ENCODE results near the gene KRT14. TPM values are rescaled to one million over a fixed set of nuclear protein-coding genes. Genes with fewer than 3 reads are reported as not detected.
"Not testable (repeated sequence)": the region's sequence is repeated elsewhere in the genome, so short reads cannot be mapped to it uniquely, and the experiment has no call there.

Gene KRT14
- total RNA-seq, 2 experiments from 2014 or later: not detected

DNA sequence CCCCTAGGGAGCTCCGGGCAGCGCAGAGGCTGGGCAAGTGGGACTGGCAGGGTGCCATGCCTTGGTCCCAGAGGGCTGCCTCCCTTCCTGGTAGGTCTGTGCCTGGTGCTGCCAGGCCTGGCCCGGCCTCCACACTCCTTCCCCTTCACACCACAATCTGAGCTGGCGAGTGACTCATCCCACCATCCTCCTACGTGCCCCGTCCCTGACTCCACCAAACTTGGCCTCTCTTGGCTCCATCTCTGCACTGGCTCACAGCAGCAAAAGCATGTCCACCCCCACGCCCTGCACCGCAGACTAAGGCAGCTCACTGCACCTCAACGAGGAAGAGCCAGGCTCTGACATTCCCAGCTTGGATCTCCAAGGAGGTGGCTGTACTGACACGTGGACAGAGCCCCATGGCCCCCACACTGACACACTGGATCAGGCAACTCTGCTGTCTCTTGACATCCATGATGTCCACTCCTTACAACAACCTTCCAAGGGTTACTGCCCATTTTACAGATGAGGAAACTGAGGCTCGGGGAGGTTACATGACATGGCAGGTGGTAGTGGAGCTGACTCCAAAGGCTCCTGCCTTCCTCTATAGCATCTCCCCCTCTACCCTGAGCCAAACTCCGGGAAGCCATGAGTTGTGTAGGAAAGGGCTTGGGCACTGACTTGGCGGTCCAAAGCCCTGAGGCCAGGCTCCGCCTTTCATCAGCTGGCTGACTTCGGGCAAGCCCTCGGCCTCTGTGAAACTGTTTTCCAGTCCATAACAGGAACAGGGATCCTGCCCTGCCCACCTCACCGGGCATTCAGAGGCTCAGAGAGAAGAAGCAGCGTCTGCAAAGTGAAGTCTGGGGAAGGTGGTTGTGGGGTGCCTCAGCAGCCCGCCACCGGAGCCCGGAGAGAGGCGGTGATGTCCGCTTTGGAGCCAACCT is 38.5 kb downstream of the KRT14 start:
- Mint-ChIP-seq H3K9me3 (ENCODE audit: insufficient read depth) (no peaks in the 10 kb centered on the region), H3K36me3 (ENCODE audit: low read depth) (no peaks in the 10 kb centered on the region), H3K27ac (peak overlapping the region; percentile 58), H3K4me3 (no peak overlapping the region), H3K4me1 (ENCODE audit: low read depth) (peaks cover 20% of the 10 kb centered on the region), H3K27me3 (ENCODE audit: low read depth) (peaks cover 10% of the 10 kb centered on the region)
- POLR2A ChIA-PET: interaction anchor here (1.3 kb wide), 1 partner anchor 100 kb away, joined by 6 read pairs; no protein-coding TSS in a partner anchor
- CTCF ChIA-PET: interaction anchor here (0.6 to 8.6 kb wide), 66 partner anchors 8 to 928 kb away, joined by 3 to 204 read pairs (median 5); partner anchors contain the start of gene KRTAP16-1
- DNase-seq (peak; percentile 43), ATAC-seq (peak; percentile 11)

DNA sequence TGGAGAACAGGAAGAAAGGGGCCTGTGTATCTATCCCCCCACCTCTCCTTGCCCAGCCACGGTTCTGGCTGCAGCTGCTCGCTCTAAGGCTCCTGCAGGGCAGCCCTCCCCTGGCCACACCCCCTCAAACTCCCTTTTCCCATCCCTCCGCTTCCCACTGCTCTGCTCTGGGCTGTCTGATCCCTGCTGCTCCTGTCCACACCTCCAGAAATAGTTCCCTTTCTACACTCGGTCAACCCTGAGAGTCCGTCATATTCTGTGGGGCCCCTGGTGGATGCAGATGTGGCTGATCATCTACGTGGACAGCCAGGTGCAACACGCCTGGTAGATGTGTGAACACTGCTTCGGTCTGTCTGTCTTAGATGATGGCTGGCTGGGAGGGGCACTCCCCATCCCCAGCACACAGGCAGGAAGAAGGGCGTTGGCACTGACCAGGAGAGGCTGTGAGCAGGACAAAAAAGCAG is 39.3 kb downstream of the KRT14 start:
- H3K4me1 Mint-ChIP-seq (ENCODE audit: low read depth): peaks cover 20% of the 10 kb centered on the region
- ChIA-PET POLR2A (no interaction called here), CTCF (interaction anchor here (0.9 to 8.6 kb wide), 5 partner anchors 32 to 639 kb away, joined by 4 to 204 read pairs (median 21); no protein-coding TSS in a partner anchor)
- no peak overlapping the region for H3K27ac Mint-ChIP-seq
- DNase-seq (no peak), ATAC-seq (no peak)
- no peaks in the 10 kb centered on the region for H3K9me3 Mint-ChIP-seq (ENCODE audit: insufficient read depth)
- H3K4me3 Mint-ChIP-seq: no peak overlapping the region
- peaks cover 8% of the 10 kb centered on the region for H3K27me3 Mint-ChIP-seq (ENCODE audit: low read depth)
- no peaks in the 10 kb centered on the region for H3K36me3 Mint-ChIP-seq (ENCODE audit: low read depth)

DNA sequence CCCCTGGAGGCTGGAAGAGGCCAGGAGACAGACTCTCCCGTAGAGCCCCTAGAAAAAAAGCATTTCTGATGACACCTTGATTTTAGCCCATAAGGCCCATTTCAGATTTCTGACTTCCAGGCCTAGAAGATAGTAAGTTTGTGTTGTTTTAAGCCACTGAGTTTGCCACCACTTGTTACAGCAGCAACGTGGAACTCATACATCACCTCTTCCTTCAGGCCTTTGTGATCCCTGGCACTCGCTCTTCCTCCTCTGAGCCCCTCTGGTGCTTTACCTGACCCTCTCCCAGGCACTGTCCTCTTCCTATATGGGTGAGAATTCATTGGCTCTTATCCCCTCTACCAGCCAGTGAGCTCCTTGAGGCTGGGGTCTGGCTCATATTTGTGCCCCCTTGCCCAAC is 39.9 kb downstream of the KRT14 start:
- ATAC-seq: no peak
- DNase-seq: no peak
- H3K4me1 Mint-ChIP-seq (ENCODE audit: low read depth): peaks cover 20% of the 10 kb centered on the region
- no peak overlapping the region for H3K4me3 Mint-ChIP-seq
- peaks cover 8% of the 10 kb centered on the region for H3K27me3 Mint-ChIP-seq (ENCODE audit: low read depth)
- ChIA-PET CTCF (no interaction called here), POLR2A (no interaction called here)
- H3K27ac Mint-ChIP-seq: no peak overlapping the region
- H3K36me3 Mint-ChIP-seq (ENCODE audit: low read depth): no peaks in the 10 kb centered on the region
- no peaks in the 10 kb centered on the region for H3K9me3 Mint-ChIP-seq (ENCODE audit: insufficient read depth)

DNA sequence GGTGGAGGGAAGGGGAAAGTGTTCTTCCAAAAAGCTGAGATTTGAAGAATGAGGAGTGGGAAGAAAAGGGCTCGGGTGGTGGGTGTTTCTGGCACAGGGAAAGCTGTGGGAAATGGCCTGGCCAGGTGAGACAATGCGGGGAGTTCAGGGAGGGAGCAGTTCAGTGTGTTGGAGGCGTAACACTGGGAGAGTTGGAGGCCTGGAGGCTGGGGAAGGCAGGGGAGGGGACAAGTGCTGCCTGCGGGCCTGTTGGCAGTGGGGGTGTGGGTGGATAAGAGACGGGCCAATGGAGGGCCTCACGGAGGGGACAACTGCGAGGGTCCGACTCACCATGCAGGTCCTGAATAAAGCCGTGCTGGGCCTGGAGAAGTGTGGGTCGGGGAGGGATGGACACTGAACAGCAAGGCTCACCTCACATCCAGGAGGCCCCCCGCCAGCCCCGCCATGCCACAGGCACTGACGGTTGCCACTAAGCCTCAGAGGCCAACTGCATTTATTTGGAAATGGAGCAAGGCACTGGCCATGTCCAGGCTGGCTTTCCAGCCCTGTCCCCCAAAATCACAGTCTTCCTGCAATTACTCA is 40.8 kb downstream of the KRT14 start:
- no peak for ATAC-seq
- DNase-seq: no peak
- Mint-ChIP-seq H3K27me3 (ENCODE audit: low read depth) (peaks cover 5% of the 10 kb centered on the region), H3K4me1 (ENCODE audit: low read depth) (peaks cover 20% of the 10 kb centered on the region), H3K4me3 (no peak overlapping the region), H3K27ac (no peak overlapping the region), H3K36me3 (ENCODE audit: low read depth) (no peaks in the 10 kb centered on the region), H3K9me3 (ENCODE audit: insufficient read depth) (no peaks in the 10 kb centered on the region)
- ChIA-PET POLR2A (no interaction called here), CTCF (interaction anchor here (1.4 kb wide), 1 partner anchor 12 kb away, joined by 3 read pairs; no protein-coding TSS in a partner anchor)

DNA sequence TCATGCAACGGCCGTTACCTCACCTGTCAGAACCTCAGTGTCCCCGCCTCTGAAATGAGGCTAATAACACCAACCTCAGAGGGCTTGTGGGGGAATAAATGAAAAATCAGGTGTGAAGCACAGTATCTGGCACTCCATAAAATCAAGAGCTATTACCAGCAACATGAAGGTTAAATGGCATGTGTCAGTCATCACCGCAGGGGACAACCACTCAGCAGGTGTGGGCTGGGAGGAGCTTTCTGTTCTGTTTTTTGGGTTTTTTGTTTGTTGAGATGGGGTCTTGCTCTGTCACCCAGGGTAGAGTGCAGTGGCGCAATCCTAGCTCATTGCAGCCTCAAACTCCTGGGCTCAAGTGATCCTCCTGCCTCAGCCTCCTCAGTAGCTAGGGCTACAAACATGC is 41.8 kb downstream of the KRT14 start:
- Mint-ChIP-seq H3K9me3 (ENCODE audit: insufficient read depth) (no peaks in the 10 kb centered on the region), H3K36me3 (ENCODE audit: low read depth) (no peaks in the 10 kb centered on the region), H3K27ac (no peak overlapping the region), H3K4me3 (no peak overlapping the region), H3K27me3 (ENCODE audit: low read depth) (peaks cover 7% of the 10 kb centered on the region), H3K4me1 (ENCODE audit: low read depth) (peaks cover 20% of the 10 kb centered on the region)
- POLR2A ChIA-PET: no interaction called here
- ATAC-seq (no peak), DNase-seq (no peak)
- CTCF ChIA-PET: interaction anchor here (0.7 to 4.5 kb wide), 4 partner anchors 13 to 688 kb away, joined by 3 to 20 read pairs (median 6); no protein-coding TSS in a partner anchor

DNA sequence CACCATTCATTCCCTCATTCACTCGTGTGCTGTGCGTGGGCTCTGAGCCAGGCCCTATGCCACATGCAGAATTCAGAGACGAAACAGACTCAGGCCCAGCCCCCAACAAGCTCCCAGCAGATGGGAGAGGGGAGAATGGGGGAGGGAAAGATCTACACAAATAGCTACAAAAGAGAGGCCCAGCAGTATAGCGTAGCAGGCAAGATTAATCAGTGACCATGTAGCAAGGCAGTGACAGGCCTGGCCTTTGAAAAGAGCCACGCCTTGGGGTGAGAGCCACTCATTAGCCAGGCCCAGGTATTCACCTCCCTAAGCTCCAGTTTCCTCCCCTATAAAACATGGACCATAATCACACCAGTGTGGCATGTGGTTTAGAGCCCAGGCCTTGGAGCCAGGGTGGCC is 42.2 kb downstream of the KRT14 start:
- peaks cover 8% of the 10 kb centered on the region for H3K27me3 Mint-ChIP-seq (ENCODE audit: low read depth)
- no peak overlapping the region for H3K4me3 Mint-ChIP-seq
- POLR2A ChIA-PET: no interaction called here
- CTCF ChIA-PET: interaction anchor here (1.4 to 4.5 kb wide), 3 partner anchors 14 to 118 kb away, joined by 3 to 20 read pairs (median 9); no protein-coding TSS in a partner anchor
- no peaks in the 10 kb centered on the region for H3K9me3 Mint-ChIP-seq (ENCODE audit: insufficient read depth)
- H3K27ac Mint-ChIP-seq: no peak overlapping the region
- no peak for ATAC-seq
- peaks cover 18% of the 10 kb centered on the region for H3K4me1 Mint-ChIP-seq (ENCODE audit: low read depth)
- H3K36me3 Mint-ChIP-seq (ENCODE audit: low read depth): no peaks in the 10 kb centered on the region
- DNase-seq: no peak

DNA sequence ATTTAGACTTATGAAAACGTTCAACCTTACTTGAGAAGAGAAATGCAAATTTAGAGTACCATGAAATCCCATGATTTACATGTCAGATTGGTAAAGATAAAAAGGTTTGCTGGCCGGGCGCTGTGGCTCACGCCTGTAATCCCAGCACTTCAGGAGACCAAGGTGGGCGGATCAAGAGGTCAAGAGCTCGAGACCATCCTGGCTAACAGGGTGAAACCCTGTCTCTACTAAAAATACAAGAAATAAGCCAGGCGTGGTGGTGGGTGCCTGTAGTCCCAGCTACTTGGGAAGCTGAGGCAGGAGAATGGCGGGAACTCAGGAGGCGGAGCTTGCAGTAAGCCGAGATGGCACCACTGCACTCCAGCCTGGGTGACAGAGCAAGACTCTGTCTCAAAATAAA is 43.9 kb downstream of the KRT14 start:
- H3K4me1 Mint-ChIP-seq (ENCODE audit: low read depth); H3K9me3 Mint-ChIP-seq (ENCODE audit: insufficient read depth); H3K27ac Mint-ChIP-seq; H3K36me3 Mint-ChIP-seq (ENCODE audit: low read depth); POLR2A ChIA-PET; DNase-seq; ATAC-seq; H3K27me3 Mint-ChIP-seq (ENCODE audit: low read depth); H3K4me3 Mint-ChIP-seq: not testable (repeated sequence)
- CTCF ChIA-PET: interaction anchor here (1.2 to 4.5 kb wide), 3 partner anchors 106 to 220 kb away, joined by 3 to 20 read pairs (median 8); no protein-coding TSS in a partner anchor

DNA sequence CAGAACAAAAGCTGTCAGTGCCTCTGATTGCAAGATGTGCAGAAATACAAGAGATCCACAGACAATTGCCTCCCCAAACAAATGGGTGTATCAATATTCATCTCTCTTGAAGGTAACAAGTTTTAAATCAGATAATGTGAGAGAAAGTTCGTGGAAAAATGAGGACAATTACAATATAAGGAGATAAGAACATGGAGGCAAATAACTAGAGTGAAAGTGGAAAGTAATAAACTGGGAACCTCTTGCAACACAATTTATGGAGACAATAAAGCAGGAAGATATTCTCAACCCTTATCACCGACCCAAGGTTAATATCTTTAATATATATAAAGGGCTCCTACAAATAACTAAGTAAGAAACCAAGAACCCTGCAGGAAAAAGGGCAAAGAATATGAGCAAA is 44.3 kb downstream of the KRT14 start:
- no peak overlapping the region for H3K27ac Mint-ChIP-seq
- H3K9me3 Mint-ChIP-seq (ENCODE audit: insufficient read depth): no peaks in the 10 kb centered on the region
- no peaks in the 10 kb centered on the region for H3K36me3 Mint-ChIP-seq (ENCODE audit: low read depth)
- ATAC-seq (no peak), DNase-seq (no peak)
- ChIA-PET CTCF (interaction anchor here (1.2 to 4.5 kb wide), 3 partner anchors 106 to 220 kb away, joined by 3 to 20 read pairs (median 8); no protein-coding TSS in a partner anchor), POLR2A (no interaction called here)
- peaks cover 8% of the 10 kb centered on the region for H3K27me3 Mint-ChIP-seq (ENCODE audit: low read depth)
- no peak overlapping the region for H3K4me3 Mint-ChIP-seq
- H3K4me1 Mint-ChIP-seq (ENCODE audit: low read depth): no peaks in the 10 kb centered on the region

DNA sequence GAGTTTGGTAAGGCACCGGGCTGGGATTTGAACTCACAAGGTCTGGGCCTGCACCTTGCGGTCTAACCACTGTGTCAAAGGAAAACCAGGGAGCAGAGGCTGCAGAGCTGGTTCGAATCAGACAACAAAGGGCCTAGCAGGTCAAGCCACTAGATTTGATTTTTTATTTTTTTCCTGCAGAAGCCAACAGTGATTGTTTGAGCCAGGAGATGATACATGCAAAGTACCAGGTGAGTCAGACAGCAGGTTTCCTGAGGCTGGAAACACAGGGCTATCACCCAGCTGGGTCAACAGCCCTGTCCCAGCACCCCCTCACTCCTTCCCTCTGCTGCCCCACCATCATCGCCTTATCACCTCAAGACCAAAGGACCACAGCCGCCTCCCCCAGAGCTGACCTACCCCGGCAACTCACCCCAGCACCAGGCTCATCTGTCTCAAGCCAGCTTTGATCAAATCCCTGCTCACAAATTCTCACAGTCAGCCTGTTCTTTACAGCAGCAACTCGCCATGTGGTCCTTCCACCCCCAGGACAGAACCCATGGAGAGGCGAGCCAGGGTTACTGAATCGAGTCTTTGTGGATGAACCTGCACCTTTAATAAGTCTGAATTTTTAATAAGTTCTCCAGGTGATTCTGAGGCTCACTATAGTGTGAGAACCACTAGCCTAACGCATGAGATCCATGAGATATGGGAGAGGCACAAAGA is 45.6 kb downstream of the KRT14 start:
- H3K4me3 Mint-ChIP-seq: no peak overlapping the region
- ATAC-seq: no peak
- ChIA-PET CTCF (interaction anchor here (1.2 to 4.5 kb wide), 4 partner anchors 8 to 125 kb away, joined by 6 to 20 read pairs (median 12); no protein-coding TSS in a partner anchor), POLR2A (interaction anchor here (0.6 kb wide), 1 partner anchor 22 kb away, joined by 6 read pairs; the partner anchor contains the start of gene KRT15)
- no peaks in the 10 kb centered on the region for H3K36me3 Mint-ChIP-seq (ENCODE audit: low read depth)
- H3K9me3 Mint-ChIP-seq (ENCODE audit: insufficient read depth): no peaks in the 10 kb centered on the region
- H3K27ac Mint-ChIP-seq: no peak overlapping the region
- H3K4me1 Mint-ChIP-seq (ENCODE audit: low read depth): no peaks in the 10 kb centered on the region
- peaks cover 4% of the 10 kb centered on the region for H3K27me3 Mint-ChIP-seq (ENCODE audit: low read depth)
- DNase-seq: no peak

DNA sequence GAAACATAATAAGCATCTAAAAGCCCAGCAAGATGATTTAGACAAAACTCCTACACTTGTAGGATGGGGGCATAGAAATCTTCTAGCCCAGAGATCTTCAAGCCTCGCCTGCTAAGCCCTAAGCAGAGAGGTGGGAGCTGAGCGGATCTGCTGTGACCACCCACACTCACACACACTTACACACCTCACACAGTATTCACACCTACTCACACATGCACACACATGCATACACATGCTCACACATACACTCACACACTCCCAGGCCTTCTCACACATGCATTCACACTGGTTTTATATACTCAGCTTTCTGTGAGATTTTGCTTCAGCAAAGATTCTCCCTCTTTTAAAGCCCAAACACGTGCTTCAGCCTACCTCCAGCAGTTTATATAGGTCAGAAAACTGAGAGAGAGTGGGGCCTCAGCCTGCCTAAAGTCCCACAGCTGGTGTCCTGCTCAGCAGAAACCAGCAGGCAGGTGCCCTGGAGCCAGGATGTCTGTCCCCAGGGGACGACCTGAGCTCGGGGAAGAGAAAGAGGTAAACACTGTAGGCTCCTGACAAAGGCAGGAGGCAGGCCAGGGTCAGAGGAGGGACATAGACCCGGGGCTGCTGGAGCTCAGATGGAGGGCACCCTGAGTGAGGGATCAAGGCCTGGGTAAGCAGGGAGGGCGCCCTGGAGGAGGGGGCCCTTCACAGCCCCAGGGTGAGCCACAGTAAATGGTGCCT is 46.6 kb downstream of the KRT14 start:
- POLR2A ChIA-PET: no interaction called here
- Mint-ChIP-seq H3K27me3 (ENCODE audit: low read depth) (peaks cover 4% of the 10 kb centered on the region), H3K36me3 (ENCODE audit: low read depth) (no peaks in the 10 kb centered on the region), H3K4me3 (no peak overlapping the region), H3K4me1 (ENCODE audit: low read depth) (no peaks in the 10 kb centered on the region), H3K9me3 (ENCODE audit: insufficient read depth) (no peaks in the 10 kb centered on the region), H3K27ac (no peak overlapping the region)
- no peak for ATAC-seq
- CTCF ChIA-PET: interaction anchor here (1.8 to 2.4 kb wide), 2 partner anchors 9 to 126 kb away, joined by 8 to 17 read pairs; no protein-coding TSS in a partner anchor
- DNase-seq: no peak

DNA sequence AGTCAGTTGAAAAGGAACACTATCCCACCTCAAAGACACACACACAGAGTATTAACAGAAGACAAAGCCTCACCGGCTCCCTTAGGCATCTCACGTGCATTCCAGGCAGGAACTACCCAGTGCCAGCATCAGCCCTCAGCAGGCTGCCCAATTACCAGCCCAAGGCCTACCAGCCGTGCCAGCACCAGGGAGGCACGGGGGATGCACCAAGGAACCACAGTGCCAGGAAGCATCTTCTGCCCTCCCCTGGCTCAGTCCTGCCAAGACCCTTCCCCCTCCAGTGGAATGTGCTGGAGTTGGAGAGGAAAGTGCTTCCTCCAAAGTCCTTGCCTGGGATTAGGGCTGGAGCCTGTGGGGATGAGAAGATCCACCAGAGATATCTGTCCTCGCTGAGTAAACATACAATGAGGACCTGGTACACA is 47.6 kb downstream of the KRT14 start:
- ATAC-seq: no peak
- ChIA-PET POLR2A (no interaction called here), CTCF (interaction anchor here (0.6 to 0.8 kb wide), 2 partner anchors 10 to 124 kb away, joined by 3 to 4 read pairs; no protein-coding TSS in a partner anchor)
- Mint-ChIP-seq H3K27ac (no peak overlapping the region), H3K9me3 (ENCODE audit: insufficient read depth) (no peaks in the 10 kb centered on the region), H3K4me3 (no peak overlapping the region), H3K36me3 (ENCODE audit: low read depth) (no peaks in the 10 kb centered on the region), H3K4me1 (ENCODE audit: low read depth) (no peaks in the 10 kb centered on the region), H3K27me3 (ENCODE audit: low read depth) (peaks cover 4% of the 10 kb centered on the region)
- DNase-seq: no peak
